ENCODE data around the gene PNMA1. TPM values are rescaled to one million over a fixed set of nuclear protein-coding genes. Genes with fewer than 3 reads are reported as not detected.

PNMA1 gene
- total RNA-seq, 6 donors from 2014 or later, result 9.9 to 28.9 (median 15.2) TPM

DNA sequence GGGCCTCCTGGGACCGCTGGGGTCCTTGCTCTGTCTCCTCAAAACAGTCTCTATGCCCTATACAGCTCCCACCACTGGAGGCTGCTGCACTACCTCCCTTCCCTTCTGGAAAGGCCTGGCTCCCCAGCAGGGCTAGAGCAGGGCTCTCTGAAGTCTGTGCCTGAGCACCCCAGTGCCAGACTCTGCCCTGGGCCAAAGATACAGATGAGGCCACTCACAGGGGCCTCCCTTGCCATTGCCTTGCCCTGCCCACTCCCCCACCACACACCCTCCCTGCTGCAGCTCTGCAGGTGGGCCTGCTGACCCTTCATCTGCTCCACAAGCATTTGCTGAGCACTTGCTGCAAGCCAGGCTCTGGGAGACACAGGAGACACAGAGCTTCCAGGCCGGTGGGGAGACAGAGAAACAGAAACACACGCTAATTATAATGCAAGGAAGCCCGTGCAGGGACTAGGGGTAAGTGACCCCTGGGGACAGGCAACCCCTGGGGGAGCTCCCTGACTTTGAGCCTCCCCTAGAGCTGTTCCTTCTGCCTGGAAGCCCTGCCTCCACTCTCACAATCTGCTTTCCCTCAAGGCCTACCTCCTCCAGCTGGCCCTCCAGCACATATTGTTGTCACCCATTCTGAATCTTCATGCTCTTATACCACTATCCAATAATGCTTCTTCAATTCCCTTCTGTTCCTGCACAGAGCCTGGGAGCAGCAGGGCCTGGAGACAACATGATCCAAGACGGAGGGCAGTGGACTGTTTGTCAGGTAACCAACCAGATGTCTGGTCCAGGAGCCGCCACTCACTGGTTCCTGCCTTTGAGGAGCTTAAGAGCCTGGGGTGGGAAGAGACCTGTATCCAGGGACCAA lies 32.6 kb upstream of the PNMA1 start:
- Histone ChIP-seq H3K4me1 (peaks cover 90 to 100% (median 97%) of the 10 kb centered on the region in 4 donors), H3K4me3 (no peak overlapping the region), H3K36me3 (no peaks in the 10 kb centered on the region), H3K9me3 (no peaks in the 10 kb centered on the region), H3K27ac (peak overlapping the region; percentile 2 to 89 (median 62)), H3K27me3 (no peaks in the 10 kb centered on the region)
- ATAC-seq (ENCODE audit: low FRiP score in 2 of 2) (no peak), DNase-seq (no peak)
- WGBS, 2 donors, result 64 to 65% methylated on average over 5 to 6 of the region's 6 CpGs
- TF ChIP-seq POLR2A (IDR thresholded peaks at IDR 0.05), result no peak
- no peak for TF ChIP-seq POLR2AphosphoS5 (IDR thresholded peaks at IDR 0.05)
- peak in 2 of 6 experiments; percentile 6 to 15 for TF ChIP-seq CTCF (IDR thresholded peaks at IDR 0.05)
- no peak for TF ChIP-seq EP300 (IDR thresholded peaks at IDR 0.05)

- no peak for TF ChIP-seq EP300 (IDR thresholded peaks at IDR 0.05)
- no peak for TF ChIP-seq POLR2AphosphoS5 (IDR thresholded peaks at IDR 0.05)
- no peak for TF ChIP-seq CTCF (IDR thresholded peaks at IDR 0.05)
- TF ChIP-seq POLR2A (IDR thresholded peaks at IDR 0.05), result no peak
- Histone ChIP-seq H3K27ac (peak overlapping the region; percentile 80 to 89 (median 87)), H3K4me1 (peaks cover 90 to 99% (median 97%) of the 10 kb centered on the region in 4 donors)
These were observed 31.7 kb upstream of the PNMA1 start for GRCh38 chr14:73745571-73746519.

GRCh38 chr14:73744874-73745529 lies 30.8 kb upstream of the PNMA1 start:
- H3K9me3 ChIP-seq, result no peaks in the 10 kb centered on the region
- no peak for TF ChIP-seq EP300 (IDR thresholded peaks at IDR 0.05)
- TF ChIP-seq POLR2AphosphoS5 (IDR thresholded peaks at IDR 0.05), result no peak
- TF ChIP-seq POLR2A (IDR thresholded peaks at IDR 0.05), result no peak
- no peak for TF ChIP-seq CTCF (IDR thresholded peaks at IDR 0.05)
- ATAC-seq (ENCODE audit: low FRiP score in 2 of 2) (peak in 1 of 2 donors; percentile 20), DNase-seq (peak; percentile 55 to 64)
- H3K36me3 ChIP-seq, result peaks cover 0 to 2% (median 0%) of the 10 kb centered on the region in 4 donors
- H3K27me3 ChIP-seq, result no peaks in the 10 kb centered on the region
- H3K4me3 ChIP-seq, result no peak overlapping the region
- WGBS, 2 donors, result 25 to 39% methylated on average over 2 to 6 of the region's 6 CpGs
- peaks cover 90 to 99% (median 97%) of the 10 kb centered on the region in 4 donors for H3K4me1 ChIP-seq
- H3K27ac ChIP-seq, result peak overlapping the region; percentile 80 to 89 (median 87)

More at GRCh38 chr14:73745571-73746519, 31.7 kb upstream of the PNMA1 start:
- Histone ChIP-seq H3K9me3 (no peaks in the 10 kb centered on the region), H3K27me3 (no peaks in the 10 kb centered on the region), H3K4me3 (no peak overlapping the region), H3K36me3 (no peaks in the 10 kb centered on the region)
- no peak for DNase-seq
- 50 to 67% methylated on average over 3 to 7 of the region's 7 CpGs for WGBS, 2 donors
- no peak for ATAC-seq (ENCODE audit: low FRiP score in 2 of 2)

- 44 to 57% methylated on average over 5 to 7 of the region's 7 CpGs for WGBS, 2 donors
- TF ChIP-seq POLR2AphosphoS5 (IDR thresholded peaks at IDR 0.05) (no peak), POLR2A (IDR thresholded peaks at IDR 0.05) (no peak), CTCF (IDR thresholded peaks at IDR 0.05) (no peak), EP300 (IDR thresholded peaks at IDR 0.05) (no peak)
- no peak for ATAC-seq (ENCODE audit: low FRiP score in 2 of 2)
- no peaks in the 10 kb centered on the region for H3K9me3 ChIP-seq
- peaks cover 91 to 99% (median 97%) of the 10 kb centered on the region in 4 donors for H3K4me1 ChIP-seq
- DNase-seq, result no peak
- peak overlapping the region; percentile 80 to 89 (median 87) for H3K27ac ChIP-seq
- H3K27me3 ChIP-seq, result no peaks in the 10 kb centered on the region
- peaks cover under 1 to 8% (median 5%) of the 10 kb centered on the region in 4 donors for H3K36me3 ChIP-seq
- no peak overlapping the region for H3K4me3 ChIP-seq
These were observed 30.1 kb upstream of the PNMA1 start for GRCh38 chr14:73744175-73744867.
